Left ventricle myocardium superior (tissue), 1 donor: ENCODE measurements around the gene NTSR2. TPM values are rescaled to one million over a fixed set of nuclear protein-coding genes. Genes with fewer than 3 reads are reported as not detected.
A peak's percentile ranks its signal among the peaks of the same experiment; 100 is the strongest.
"Not testable (repeated sequence)": the region's sequence is repeated elsewhere in the genome, so short reads cannot be mapped to it uniquely, and the experiment has no call there.

Experiments
- ATAC-seq: fragments of 200-7000 bp; cut with Tn5 transposase; one replicate; pipeline ENCODE4 v1.9.1; 2020; ENCODE audit warnings: mild to moderate bottlenecking, moderate library complexity
- DNase-seq: peaks from one replicate; pipeline ENCODE4 v3.0.0-alpha.2; 2020
- intact Hi-C: fragments of 100-400 bp; cut with micrococcal nuclease; formaldehyde crosslinking; loops from one replicate; pipeline ENCODE4 v1.11.0; 2022
- total RNA-seq: library from RNA; stranded (reverse); fragmentation: NEBNext Ultra II Directional; extraction: Animal tissue kit (Norgen Biotek cat#: 25700); gene quantifications from one replicate; pipeline ENCODE4 v1.2.1, GENCODE V29; 2021
- donor health status: DM: no; HTN: yes; CAD: no; lungs with severe emphysema.

NTSR2 gene
- total RNA-seq, 1 donor from 2014 or later, result not detected

DNA sequence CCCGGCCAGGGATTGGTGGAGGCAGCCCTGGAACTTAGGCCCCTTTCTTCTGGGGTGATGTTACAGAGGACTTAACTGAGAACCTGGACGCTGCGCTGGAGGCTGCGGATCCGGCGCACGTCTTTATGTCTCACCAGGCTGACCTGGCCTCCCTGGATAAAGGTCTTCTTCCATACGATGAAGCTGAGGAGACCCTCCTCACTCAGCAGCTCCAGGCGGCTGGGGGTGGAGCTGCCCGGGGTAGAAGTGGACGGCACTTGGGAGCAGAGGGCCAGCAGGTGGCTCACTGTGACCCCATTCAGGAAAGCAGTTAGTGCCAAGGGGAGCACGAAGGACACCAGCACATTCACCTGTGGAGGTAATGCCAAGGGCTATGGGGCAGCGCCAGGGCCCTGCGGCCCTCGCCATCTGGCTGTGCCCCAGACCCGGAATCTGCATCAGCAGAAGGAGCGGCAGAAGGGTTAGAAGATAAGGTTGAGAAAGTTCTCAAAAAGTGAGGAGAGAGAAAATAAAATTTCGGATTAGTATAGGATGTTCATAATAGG is 8.0 kb downstream of the NTSR2 start:
- intact Hi-C loops, result no loop called here
- DNase-seq (no peak), ATAC-seq (no peak)

- DNase-seq, ATAC-seq, intact Hi-C loops: not testable (repeated sequence)
Measured at GRCh38 chr2:11660396-11660795, 9.6 kb downstream of the NTSR2 start.

DNA sequence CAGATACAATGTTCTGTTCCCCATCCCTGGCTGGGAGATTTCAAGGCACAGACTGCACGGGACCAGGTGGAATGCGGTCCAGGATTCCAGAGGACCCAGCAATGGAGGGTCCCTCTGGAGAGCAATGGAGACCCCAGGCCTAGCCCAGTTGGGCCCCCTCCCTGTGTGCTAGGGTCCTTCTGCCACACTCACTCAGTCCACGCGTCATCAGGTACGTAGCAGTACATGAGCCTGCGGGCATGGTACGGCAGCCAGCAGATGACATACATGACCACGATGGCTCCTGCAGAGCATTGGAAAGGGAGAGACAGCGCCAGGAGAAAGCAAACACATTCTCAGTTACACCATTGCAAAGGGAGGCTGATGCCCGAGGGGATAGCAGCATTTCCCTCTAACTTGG is 10.1 kb downstream of the NTSR2 start:
- intact Hi-C loops, result no loop called here
- DNase-seq (no peak), ATAC-seq (no peak)

- DNase-seq, result no peak
- no peak for ATAC-seq
- intact Hi-C loops, result no loop called here
Measured at GRCh38 chr2:11659115-11659475, 10.9 kb downstream of the NTSR2 start.

GRCh38 chr2:11658208-11659114 is 11.5 kb downstream of the NTSR2 start:
- no peak for DNase-seq
- no peak for ATAC-seq
- intact Hi-C loops, result no loop called here

DNA sequence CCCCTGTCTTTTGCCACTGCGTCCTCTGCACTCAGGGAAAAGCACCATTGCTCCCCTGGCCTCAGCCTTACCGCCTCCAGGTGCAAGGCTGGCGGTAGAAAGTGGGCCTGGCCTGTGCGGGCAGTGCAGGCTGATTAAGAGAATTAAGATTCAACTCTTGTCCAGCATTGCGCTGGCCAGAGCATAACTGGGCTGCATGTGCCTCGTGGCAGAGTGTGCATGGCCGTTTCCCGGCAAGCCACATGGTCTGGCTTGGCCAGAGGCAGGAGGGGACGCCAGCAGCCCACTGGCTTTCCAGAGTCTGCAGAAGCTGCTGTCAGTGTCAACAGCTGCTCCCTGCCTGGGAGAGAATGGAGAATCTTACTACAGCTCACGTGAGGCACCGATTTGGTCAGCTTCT is 12.3 kb downstream of the NTSR2 start:
- ATAC-seq (no peak), DNase-seq (no peak)
- intact Hi-C loops, result no loop called here

- no peak for DNase-seq
- ATAC-seq, result no peak
- intact Hi-C loops, result no loop called here
Measured at GRCh38 chr2:11657195-11657594, 12.8 kb downstream of the NTSR2 start.

DNA sequence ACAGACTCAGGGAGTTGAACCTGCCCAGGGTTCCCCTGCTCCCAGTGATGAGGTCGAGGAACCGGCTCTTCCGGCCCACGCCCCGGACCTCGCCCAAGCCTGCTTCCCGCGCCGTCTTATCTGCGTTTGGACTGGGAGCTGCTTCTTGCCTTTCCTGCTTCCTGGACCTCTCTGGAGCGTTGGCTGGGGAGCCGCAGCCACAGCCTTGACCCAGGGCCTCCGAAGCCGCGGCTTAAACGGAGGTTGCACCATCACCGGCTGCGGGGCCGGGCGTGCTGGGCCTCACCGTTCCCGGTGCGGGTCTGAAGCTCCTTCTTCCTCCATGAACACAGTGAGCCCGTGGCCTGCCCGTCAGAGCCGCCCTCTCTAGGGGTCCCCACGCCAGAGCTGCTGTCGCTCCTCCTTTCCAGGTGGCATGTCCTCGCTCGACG is 13.3 kb downstream of the NTSR2 start:
- no peak for ATAC-seq
- intact Hi-C loops, result no loop called here

GRCh38 chr2:11656252-11656651 is 13.7 kb downstream of the NTSR2 start:
- intact Hi-C loops, result no loop called here
- no peak for DNase-seq
- ATAC-seq, result no peak

More for the DNA sequence above, 13.3 kb downstream of the NTSR2 start:
- DNase-seq, result no peak

GRCh38 chr2:11655495-11655894 is 14.5 kb downstream of the NTSR2 start:
- intact Hi-C loops, result no loop called here
- ATAC-seq, result no peak

DNA sequence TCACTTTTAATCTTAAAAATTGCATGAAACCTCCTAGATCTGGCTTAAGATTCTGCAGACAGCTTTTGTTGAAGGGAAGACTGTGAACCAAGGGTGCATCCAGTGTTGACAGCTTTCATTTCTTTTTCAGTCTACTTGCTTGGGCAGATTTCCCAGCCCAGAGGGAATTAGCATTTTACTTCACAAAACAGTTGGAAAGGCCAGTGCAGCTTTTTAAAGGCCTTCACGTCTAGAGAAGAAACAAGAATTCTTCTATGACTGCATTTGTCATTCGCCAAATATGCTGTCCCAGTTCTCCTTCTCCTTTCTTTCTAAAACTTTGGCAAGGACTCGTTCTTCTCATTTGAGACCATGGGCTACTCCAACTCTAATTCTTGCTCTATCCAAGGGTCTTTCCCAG is 17.4 kb downstream of the NTSR2 start:
- intact Hi-C loops, result no loop called here
- DNase-seq, result no peak
- peak; percentile 42 for ATAC-seq

More at GRCh38 chr2:11655495-11655894, 14.5 kb downstream of the NTSR2 start:
- no peak for DNase-seq

DNA sequence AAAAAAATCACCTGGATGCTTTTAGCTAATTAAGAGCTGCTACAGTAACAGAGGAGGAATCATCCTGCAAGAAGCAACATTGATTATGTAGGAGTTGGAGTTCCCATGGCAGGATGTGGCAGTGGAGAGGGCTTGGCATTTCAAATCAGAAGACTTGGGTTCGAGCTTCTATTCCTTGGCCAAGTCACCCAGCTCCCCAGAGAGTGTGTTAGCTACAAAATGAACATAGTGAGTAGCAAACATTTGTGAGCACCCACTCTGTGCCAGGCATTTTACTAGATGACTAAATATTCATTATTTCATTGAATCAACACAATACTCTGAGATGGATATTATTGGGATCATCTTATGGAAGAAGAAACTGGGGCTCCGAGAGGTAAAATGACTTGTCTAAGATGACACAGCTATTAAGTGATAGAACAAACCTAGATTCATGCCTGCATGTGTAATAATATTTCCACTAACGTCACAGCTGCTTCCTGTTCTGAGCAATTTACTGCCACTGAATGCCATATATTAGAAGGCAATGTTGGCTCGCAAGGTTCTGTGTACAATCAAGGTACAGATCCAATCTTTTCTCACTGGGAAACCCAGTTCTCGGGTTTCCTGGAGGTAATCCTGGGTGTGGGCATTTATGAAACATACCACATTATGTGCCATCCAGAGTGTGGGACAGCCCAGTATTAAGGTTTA is 18.0 kb downstream of the NTSR2 start:
- intact Hi-C loops, result no loop called here
- ATAC-seq, result no peak

DNA sequence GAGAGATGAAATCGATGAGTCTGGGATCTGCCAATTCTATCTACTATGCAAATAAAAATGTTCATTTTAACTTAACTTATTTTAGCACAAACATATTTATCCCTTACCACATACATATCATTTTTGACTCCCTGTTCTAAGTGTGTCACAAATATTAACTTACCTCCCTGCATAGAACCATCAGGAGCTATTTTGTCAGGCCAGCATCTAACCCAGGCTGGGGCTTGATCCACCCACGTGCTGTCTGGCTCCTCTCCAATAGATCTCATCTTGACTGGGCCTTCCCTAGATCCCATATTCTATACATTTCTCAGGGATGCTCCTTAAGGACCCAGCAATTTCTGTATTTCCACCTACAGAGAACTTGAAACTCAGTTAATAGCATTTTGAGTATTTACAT is 20.9 kb downstream of the NTSR2 start:
- intact Hi-C loops, result no loop called here
- DNase-seq (no peak), ATAC-seq (no peak)

More for the DNA sequence above, 18.0 kb downstream of the NTSR2 start:
- DNase-seq, result no peak

DNA sequence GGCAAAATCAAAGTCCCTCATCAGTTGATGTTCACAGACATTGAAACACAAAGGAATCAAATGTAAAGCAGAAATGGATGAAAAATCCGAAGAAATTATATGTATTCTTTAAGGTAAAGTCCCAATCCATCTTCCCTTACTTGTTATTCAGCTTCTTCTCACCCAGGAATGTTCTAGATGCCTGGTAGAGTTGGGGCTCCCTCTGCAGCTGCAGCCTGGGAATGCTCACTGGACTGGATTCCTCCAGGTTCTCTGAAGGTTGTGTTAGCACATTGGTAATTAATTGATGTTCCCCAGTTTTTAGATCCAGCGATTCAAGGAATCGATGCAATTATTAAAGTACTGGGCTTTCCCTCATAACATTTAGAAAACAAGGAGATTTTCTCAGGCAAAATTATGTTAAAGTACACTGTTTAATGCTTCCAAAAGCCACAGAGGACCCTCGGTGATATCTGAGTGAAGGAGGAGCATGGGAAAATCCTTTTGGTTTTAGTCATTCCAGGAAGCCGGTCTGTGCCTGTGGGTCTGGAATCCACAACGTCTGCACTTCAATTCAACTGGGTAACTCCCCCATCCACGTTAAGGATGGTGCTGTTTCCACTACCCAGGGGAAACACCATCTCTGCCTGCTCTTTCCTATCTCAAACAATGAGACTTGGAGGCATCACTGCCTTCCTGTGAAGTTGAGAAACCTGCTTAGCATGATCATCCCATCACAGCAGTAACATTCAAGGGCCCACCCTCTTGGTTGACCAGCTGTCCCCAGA is 22.0 kb downstream of the NTSR2 start:
- ATAC-seq (no peak), DNase-seq (no peak)
- intact Hi-C loops, result no loop called here

- DNase-seq (no peak), ATAC-seq (no peak)
- intact Hi-C loops, result no loop called here
Measured at GRCh38 chr2:11646530-11646929, 23.5 kb downstream of the NTSR2 start.

GRCh38 chr2:11644293-11644692 is 25.7 kb downstream of the NTSR2 start:
- no peak for DNase-seq
- ATAC-seq, result no peak
- intact Hi-C loops, result no loop called here

- no peak for DNase-seq
- no peak for ATAC-seq
- intact Hi-C loops, result no loop called here
Measured at GRCh38 chr2:11642972-11643371, 27.0 kb downstream of the NTSR2 start.

GRCh38 chr2:11640132-11640531 is 29.9 kb downstream of the NTSR2 start:
- no peak for DNase-seq
- intact Hi-C loops, result no loop called here
- no peak for ATAC-seq

DNA sequence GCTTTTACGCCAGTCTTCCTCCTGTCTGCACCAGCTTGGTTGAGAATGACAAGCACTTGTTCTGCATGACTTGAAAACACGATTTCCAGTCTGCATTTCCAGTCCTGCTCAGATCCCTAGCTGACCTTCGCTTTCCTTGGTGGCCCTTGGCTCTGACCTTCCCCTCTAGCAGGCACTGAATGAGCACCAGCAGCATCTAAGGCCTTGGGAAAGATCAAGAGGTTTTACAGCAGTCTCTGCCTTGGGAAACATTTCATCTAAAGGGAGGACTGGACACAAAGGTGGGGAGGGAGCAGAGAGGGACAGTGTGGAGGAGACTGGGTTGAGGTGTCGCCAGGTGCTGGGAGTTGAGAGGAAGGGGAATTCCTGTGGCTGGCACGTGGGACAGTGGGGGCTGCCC is 30.5 kb downstream of the NTSR2 start:
- DNase-seq (no peak), ATAC-seq (no peak)
- intact Hi-C loops, result no loop called here

DNA sequence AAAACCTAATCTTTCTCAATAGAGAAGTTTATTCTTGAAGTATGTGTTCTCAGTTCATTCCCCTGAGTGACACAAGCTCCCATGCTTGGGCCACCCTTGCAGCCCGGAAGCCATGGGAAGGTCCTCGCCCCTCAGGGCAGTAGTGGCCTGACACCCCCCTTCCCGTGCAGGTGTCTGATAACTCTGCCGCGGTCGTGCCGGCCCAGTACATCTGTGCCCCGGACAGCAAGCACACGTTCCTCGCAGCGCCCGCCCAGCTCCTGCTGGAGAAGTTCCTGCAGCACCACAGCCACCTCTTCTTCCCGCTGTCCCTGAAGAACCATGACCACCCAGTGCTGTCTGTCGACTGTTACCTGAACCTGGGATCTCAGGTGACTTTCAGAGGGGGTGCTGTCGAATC is 32.4 kb downstream of the NTSR2 start:
- intact Hi-C loops, result no loop called here
- DNase-seq, result no peak
- ATAC-seq, result no peak
